NCI-H146 treated with DMSO at 0.1 percent for 48 hours (cell line): ENCODE measurements around the gene EP300.
"Not testable (repeated sequence)": the region's sequence is repeated elsewhere in the genome, so short reads cannot be mapped to it uniquely, and the experiment has no call there.

Experiments used
- DNase-seq: peaks from one replicate; lab custom pipeline; 2025; ENCODE audit not compliant: unreplicated experiment; lab: John Stamatoyannopoulos, UW

Gene EP300

DNA sequence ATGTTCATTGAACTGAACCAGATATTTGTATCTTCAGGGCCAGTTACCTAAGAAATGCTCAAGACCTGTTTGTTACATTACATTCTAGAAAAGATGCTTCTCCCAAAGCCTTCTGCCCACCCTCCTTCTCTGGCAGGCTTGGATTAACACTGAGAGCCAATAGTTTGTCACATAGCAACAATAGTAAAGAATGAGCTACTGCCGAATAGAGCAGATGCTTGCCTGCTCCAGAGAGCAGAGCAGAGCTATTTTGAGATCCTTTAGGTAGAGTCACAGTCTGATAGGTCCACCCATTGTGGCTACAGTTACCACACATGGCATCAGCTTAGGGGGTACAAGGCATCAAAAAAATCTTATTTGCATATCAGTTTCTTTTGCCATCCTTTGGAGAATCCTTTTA is 13.5 kb upstream of the EP300 start:
- DNase-seq = no peak

DNA sequence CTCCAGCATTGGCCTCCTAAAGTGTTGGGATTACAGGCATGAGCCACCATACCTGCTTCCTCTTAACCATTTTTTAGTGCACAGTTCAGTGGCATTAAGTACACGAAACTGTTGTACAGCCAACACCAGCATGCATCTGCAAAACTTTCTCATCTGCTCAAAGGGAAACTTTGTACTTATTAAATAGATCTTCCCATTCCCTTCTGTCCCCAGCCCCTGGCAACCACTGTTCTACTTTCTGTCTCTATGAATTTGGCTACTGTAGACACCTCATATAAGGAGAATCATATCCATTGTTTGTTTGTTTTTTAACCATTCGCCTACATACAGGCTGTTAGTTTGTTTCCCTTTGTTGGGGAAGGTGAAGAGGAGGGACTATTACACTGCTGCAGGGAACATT is 6.5 kb upstream of the EP300 start:
- no peak for DNase-seq

DNA sequence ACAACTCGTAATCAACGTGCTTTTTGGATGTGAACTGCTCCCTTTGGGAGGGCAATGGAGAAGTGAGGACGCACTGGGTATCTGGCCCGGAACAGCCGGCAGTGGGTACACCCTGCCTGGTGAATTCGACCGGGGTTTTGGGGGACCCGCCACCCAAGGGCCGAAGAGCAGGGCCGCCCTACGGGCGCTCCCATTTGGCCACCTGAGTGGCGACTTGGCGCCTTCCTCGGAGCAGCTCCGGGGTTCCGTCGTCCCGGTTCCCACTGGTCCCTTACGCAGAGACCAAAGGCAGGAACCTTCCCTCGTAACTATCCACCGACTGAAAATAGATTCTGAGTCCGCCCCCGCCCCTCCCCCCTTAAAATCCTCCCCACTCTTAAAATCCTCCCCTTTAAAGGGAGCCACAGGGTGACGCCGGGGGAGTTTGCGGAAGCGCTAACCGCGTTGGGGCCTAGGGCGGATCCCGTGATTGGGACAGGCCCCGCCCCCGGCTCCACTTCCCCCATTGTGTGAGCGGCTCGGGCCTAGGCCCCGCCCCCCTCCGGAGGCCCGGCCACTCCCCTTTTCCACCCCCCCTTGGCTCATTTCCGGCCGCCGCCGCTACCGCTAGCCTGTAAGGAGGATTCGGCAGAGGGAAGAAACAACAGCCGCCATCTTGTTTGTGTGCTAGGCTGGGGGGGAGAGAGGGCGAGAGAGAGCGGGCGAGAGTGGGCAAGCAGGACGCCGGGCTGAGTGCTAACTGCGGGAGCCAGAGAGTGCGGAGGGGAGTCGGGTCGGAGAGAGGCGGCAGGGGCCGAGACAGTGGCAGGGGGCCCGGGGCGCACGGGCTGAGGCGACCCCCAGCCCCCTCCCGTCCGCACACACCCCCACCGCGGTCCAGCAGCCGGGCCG is 1.0 kb upstream of the EP300 start:
- peak; percentile 84 for DNase-seq

DNA sequence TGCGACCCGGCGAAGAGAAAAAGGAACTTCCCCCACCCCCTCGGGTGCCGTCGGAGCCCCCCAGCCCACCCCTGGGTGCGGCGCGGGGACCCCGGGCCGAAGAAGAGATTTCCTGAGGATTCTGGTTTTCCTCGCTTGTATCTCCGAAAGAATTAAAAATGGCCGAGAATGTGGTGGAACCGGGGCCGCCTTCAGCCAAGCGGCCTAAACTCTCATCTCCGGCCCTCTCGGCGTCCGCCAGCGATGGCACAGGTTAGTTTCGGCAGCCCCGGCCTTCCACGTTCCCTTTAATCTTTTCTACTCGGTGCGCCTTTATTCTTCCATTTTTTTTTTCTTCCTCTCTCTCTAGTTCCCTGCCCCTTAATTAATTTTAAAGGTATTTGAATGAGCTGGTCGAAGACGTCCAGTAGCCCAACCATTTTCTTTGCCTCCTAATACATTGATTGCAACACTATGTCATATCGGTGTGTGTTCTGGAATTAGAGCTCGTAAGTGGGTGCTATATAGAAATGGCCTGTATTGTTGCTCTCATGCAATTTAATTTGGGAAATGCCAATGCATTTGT is 537 bp downstream of the EP300 start:
- peak; percentile 4 for DNase-seq

GRCh38 chr22:41094041-41094593 is 1.7 kb downstream of the EP300 start:
- DNase-seq = no peak

DNA sequence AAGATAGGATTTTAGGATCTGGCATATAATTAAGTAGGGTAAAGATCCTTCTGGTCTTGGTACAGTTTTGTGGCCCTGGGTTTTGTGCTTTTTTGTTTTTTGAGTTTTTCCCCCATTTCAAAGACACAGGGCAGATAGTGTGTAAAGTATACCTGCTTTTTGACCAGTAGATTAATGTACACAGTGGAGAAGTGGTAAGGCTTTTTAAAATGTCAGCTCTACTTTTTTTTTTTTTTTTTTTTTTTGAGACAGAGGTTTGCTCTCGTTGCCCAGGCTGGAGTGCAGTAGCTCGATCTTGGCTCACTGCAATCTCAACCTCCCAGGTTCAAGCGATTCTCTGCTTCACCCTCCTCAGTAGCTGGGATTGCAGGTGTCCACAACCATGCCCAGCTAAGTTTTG is 4.0 kb downstream of the EP300 start:
- no peak for DNase-seq

DNA sequence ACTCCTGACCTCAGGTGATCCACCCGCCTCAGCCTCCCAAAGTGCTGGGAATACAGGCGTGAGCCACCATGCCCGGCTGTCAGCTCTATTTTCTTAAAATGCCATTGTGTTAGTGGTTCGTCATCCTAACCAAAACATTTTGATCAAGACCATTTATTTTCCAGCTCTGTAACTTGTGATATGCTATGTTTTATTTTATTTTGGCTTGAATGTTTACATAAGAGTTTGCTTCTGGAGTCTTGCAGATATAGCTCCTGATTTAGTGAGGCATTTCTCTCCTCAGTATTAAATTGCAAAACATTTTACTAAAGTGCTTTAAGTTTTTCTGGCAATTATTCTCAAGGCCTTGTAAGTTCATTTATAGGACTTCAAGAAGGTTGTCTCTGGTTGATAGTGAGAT is 4.4 kb downstream of the EP300 start:
- no peak for DNase-seq

GRCh38 chr22:41099036-41099435 is 6.6 kb downstream of the EP300 start:
- no peak for DNase-seq

GRCh38 chr22:41106122-41106968 is 14.0 kb downstream of the EP300 start:
- DNase-seq = no peak

DNA sequence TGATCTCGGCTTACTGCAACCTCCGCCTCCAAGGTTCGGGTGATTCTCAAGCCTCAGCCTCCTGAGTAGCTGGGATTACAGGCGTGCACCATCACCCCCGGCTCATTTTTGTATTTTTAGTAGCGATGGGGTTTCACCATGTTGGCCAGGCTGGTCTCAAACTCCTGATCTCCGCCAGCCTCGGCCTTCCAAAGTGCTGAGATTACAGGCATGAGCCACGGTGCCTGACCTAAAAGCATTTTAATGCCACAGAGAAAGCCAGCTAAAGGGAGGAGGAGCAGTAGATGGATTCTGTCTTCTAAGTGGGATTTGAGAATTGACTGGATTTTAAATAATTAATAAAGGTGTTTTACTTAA is 14.6 kb downstream of the EP300 start:
- DNase-seq = not testable (repeated sequence)

- DNase-seq = no peak
These were observed 18.6 kb downstream of the EP300 start for GRCh38 chr22:41110968-41111367.

DNA sequence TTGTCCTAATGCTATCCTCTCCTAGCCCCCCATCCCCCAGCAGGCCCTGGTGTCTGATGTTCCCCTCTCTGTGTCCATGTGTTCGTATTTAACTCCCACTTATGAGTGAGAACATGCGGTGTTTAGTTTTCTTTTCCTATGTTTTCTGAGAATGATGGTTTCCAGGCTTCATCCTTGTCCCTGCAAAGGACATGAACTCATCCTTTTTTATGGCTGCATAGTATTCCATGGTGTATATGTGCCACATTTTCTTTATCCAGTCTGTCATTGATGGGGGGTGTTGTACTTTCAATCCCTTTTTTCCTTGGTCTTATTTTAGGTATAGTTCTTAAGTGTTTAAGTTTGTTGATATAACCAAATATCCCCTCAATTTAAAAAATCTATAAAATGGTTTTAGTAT is 23.9 kb downstream of the EP300 start:
- no peak for DNase-seq

DNA sequence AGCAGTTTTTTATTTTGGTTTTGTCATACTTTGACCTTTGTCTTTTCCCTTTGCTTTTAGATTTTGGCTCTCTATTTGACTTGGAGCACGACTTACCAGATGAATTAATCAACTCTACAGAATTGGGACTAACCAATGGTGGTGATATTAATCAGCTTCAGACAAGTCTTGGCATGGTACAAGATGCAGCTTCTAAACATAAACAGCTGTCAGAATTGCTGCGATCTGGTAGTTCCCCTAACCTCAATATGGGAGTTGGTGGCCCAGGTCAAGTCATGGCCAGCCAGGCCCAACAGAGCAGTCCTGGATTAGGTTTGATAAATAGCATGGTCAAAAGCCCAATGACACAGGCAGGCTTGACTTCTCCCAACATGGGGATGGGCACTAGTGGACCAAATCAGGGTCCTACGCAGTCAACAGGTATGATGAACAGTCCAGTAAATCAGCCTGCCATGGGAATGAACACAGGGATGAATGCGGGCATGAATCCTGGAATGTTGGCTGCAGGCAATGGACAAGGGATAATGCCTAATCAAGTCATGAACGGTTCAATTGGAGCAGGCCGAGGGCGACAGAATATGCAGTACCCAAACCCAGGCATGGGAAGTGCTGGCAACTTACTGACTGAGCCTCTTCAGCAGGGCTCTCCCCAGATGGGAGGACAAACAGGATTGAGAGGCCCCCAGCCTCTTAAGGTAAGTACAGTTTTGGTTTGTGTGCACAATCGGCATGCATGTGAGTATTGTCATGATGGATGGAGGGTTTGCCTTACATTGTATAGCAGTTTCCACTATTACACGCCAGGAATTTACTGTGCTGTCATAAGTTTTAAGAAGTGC is 25.0 kb downstream of the EP300 start:
- DNase-seq = no peak

GRCh38 chr22:41123151-41123550 is 30.8 kb downstream of the EP300 start:
- DNase-seq = no peak

- DNase-seq = no peak
These were observed 31.7 kb downstream of the EP300 start for GRCh38 chr22:41124086-41124485.

GRCh38 chr22:41127451-41127850 is 35.1 kb downstream of the EP300 start:
- DNase-seq = no peak

DNA sequence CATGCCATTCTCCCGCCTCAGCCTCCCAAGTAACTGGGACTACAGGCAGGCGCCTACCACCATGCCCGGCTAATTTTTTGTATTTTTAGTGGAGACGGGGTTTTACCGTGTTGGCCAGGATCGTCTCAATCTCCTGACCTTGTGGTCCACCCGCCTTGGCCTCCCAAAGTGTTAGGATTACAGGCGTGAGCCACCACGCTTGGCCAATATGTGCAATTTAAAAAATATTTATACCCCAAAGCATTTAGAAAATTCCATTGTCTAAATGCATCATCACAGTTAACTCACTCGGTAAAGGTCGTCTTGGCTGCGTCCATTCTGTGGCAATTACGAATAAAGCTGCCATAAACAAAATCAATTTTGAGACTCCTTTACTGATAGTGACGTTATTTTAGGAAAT is 36.2 kb downstream of the EP300 start:
- DNase-seq = no peak

- DNase-seq = no peak
These were observed 40.2 kb downstream of the EP300 start for GRCh38 chr22:41132550-41132949.

GRCh38 chr22:41140365-41140957 is 48.1 kb downstream of the EP300 start:
- DNase-seq = no peak

GRCh38 chr22:41145921-41146320 is 53.5 kb downstream of the EP300 start:
- DNase-seq = not testable (repeated sequence)
